HG02943 (cell line): ENCODE data around the gene ERG28.

Source experiments
- ATAC-seq: cut with Tn5 transposase; IDR thresholded peaks from one replicate; pipeline ENCODE4 v1.9.1; 2021; ENCODE audit warnings: mild to moderate bottlenecking, low read depth, moderate library complexity; ENCODE audit not compliant: unreplicated experiment

Gene ERG28

GRCh38 chr14:75661499-75661814, 781 bp upstream of the ERG28 start:
- ATAC-seq: no peak

DNA sequence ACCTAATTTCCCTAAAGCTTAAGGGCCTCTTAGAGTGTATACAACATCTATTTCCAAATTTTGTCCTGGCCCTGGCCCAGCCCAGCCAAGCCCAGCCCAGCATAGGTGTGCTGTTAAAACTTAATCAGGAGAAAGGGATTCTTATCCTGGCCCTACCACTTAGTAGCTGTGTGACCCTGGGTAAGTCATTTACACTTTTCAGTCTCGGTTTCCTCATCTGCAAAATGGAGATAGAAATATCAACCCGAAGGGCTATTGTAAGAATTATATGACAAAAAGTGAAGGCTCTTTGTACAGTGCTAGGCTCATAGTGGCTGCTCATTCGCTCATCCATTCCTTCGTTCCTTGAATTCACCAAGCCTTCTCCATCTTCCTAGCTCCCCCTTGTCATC, 442 bp downstream of the ERG28 start:
- no peak for ATAC-seq

GRCh38 chr14:75658957-75659356, 1.7 kb downstream of the ERG28 start:
- no peak for ATAC-seq

DNA sequence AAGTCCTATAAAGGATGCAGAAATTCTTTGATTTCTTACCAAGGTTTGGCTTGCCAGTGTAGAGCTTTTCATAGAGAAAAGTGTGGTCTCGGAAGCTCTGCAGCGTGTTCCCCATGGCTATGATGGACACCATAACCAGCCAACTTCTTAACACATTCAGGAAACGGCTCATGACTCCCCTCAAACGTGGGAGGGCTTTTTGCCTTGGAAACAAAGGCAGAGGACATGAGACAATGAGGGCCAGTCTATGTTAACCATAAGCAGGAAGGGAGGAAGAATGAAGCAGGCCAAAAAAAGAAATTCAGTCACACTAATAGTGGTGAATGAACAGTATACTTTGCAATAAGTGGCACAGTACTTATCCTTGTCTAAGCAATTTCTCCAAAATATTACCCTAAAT, 3.3 kb downstream of the ERG28 start:
- no peak for ATAC-seq

DNA sequence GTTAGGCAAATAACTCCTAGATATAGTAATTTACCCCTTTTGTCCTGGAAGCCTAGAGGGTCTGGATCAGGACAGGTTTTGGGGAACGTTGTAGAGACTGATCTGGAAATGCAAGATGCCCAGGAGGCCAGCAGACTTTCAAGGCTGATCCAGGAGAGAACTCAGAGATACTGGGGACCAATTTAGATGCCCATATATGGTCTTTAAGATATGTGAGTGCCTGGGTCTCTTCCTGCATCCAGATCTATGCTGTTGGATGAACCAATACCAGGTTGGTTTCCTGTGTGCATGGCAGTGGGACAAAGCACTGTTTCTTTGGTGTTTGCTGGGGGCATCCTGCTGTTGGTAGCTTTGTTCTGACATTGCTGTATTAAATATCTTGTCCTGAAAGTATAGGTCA, 5.4 kb downstream of the ERG28 start:
- ATAC-seq: no peak

DNA sequence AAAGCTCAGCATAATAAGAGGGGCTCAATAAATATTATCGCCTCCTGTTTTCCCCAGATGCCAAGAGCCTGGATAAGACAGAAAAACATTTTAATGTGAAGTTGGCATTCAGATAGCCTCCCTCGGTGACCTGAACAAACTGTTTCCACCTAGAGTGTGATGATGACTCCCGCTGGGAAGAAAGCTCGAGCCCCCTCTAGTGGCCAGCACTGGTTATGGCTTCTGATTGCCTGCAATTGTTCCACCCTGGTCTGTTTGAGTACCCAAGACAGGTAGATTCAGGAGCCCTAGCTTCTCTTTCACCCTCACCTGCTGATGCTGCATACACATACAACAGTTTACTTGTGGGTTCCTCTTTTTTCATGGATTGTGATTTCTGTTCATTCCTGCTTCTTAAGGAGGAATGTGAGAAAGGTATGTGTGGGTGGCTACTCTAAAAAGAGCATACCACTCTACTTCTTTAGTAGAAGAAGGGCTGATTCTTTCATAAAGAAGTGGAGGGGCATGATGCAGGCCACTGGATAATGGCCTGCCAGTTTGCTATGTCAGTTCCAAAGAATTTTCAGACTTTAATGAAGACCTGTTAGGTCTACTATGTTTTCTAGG, 6.4 kb downstream of the ERG28 start:
- ATAC-seq: no peak

DNA sequence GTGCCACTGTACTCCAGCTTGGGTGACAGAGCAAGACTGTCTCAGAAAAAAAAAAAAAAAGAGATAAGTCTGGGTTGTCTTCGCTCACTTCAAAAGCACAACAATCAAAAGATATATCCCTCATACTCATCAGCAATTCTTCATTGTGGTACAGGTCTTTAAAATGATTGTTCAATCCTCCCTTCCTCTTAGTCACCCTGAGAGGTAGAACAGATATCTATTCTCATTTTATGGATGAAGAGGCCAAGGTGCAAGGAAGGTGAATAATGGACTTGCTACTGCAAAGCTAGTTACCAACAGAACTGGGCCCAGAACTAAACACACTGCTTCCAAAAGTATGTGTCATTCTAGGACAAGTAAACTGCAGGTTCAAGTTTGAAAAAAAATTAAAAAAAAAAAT, 7.1 kb downstream of the ERG28 start:
- no peak for ATAC-seq

- no peak for ATAC-seq
Observed at GRCh38 chr14:75650253-75651058, 10.2 kb downstream of the ERG28 start.

DNA sequence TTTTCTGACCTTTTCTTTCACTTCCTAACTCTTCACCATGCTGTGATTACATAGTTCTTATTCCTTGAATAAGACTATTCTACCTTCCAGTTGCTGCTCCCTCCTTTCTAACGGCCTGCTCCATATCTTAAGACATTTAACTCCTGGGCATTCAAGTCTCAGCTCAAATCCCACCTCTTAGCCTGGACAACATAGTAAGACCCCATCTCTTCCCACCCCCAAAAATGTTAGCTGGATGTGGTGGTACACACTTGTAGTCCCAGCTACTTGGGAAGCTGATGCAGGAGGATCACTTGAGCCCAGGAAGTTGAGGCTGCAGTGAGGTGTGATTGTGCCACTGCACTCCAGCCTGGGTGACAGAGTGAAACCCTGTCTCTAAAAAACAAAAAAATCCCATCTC, 10.9 kb downstream of the ERG28 start:
- ATAC-seq: no peak

- ATAC-seq: no peak
Observed at GRCh38 chr14:75649337-75649736, 11.3 kb downstream of the ERG28 start.

- no peak for ATAC-seq
Observed at GRCh38 chr14:75648066-75648838, 12.4 kb downstream of the ERG28 start.

DNA sequence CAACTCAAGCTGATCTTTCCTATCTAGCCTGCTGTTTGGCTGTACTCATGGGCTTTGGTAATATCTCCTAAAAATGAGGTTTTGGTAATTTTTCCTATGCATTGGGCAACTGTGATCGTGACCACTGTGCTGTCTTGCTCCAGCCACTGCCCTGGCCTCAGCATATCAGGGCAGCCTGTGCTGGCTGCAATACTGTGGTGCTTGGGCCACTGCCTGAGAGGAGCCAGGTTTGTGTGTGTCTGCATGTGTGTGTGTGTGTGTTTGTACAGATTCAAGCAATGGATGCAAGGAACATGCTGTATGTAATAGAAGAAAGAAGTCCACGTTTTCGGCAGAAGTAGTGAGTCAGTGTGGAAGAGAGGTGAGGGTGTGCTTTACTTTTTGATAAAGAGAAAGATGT, 13.0 kb downstream of the ERG28 start:
- ATAC-seq: no peak

DNA sequence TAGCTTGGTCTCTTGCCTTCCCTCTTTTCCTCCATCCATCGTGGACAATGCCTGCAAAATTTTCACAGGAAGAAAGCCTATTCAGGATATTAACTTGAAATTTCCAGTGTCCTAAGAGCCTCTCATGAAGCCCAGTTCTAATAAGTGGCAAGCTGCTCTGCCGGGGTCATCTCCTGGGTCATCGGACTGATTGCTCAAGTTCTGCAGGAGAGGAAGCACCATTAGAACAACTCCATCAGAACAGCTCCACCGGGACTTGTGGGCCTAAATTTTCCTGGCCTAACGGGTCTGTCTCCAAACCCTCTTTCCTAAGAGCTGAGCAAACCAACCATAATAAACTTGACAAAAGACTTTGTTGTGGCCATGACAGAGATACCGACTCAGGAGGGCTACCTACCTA, 13.9 kb downstream of the ERG28 start:
- no peak for ATAC-seq

- ATAC-seq: no peak
Observed at GRCh38 chr14:75645056-75645455, 15.6 kb downstream of the ERG28 start.

- ATAC-seq: no peak
Observed at GRCh38 chr14:75643985-75644384, 16.7 kb downstream of the ERG28 start.

GRCh38 chr14:75640876-75641275, 19.8 kb downstream of the ERG28 start:
- no peak for ATAC-seq

DNA sequence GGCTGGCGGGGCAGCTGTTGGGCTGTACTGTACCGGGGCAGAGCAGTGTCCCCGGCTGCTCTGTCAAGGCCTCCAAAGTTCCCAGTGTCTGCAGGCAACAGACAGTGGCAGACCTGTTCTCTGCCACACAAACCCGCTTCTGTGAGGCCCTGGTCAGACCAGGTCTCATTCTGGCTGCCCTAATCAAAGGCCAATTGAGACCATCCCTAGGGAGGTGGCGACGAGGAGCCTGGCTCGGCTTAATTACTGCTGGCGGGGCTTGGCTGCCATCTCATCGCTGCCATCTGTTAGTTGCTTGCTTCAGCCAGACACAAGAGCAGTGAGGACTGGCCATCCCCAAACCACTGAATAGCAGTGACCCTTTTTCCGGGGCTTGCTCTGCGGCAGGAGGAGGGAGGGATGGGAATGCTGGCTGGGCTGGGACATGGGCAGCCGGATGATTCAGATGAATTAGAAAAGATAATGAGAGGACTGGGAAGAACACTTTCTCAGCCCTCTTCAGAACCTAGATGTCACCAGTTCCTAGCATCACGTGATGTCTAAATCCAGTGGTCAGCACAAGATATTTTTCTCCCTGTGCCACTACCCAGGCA, 24.5 kb downstream of the ERG28 start:
- no peak for ATAC-seq

- no peak for ATAC-seq
Observed at GRCh38 chr14:75634848-75635247, 25.8 kb downstream of the ERG28 start.

- ATAC-seq: no peak
Observed at GRCh38 chr14:75631453-75631831, 29.2 kb downstream of the ERG28 start.

DNA sequence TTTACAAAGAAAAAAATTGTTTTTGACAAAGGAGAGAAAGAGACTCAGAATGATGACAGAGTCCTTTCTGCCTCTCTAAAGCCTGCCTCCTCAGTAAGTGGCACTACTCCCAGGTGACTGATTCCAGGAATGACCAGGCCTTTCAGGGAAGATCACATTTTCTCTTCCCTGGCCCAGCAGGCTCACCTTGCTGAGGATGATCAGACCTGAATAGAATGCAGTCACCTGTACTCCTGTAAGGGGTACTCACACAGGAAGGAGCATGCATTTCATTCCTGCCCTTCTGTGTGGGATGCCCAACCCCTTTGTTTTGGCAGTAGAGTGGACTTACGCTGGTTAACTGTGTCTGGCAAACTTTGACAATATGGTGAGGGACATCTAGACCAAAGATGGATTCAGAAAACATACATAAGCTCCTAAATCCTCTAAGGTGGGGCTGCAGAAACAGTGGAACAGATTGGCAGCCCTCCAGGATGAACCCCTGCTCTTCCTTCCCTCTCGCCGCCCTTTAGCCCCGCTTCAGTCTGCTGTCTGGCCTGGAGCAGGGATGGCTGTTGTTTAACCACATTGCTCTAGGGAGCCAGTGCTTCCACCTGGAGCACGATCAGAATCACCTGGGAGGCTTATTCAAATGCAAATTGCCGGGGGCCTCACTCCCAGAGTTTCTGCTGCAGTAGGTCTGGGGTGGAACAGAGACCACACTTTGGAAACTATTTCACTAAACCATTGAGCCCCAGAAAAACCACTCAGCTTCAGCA, 29.8 kb downstream of the ERG28 start:
- ATAC-seq: no peak

GRCh38 chr14:75628816-75629215, 31.9 kb downstream of the ERG28 start:
- no peak for ATAC-seq
